B cell (primary cell): ENCODE results near the gene FANCC. TPM values are rescaled to one million over a fixed set of nuclear protein-coding genes. Genes with fewer than 3 reads are reported as not detected.
A peak's percentile ranks its signal among the peaks of the same experiment; 100 is the strongest.

ENCODE experiments used
- ATAC-seq: fragments of 200-7000 bp; cut with Tn5 transposase; one replicate; pipeline ENCODE4 v1.10.0; 2021; ENCODE audit warnings: low read depth, mild to moderate bottlenecking, moderate number of reproducible peaks, moderate library complexity
- CTCF ChIA-PET: fragments of 350-600 bp; sonication (Branson Sonifier 250); formaldehyde crosslinking; loops from one replicate; lab custom pipeline; 2021; ENCODE audit warnings: antibody characterized with exemption, inconsistent platforms; lab: Charles Lee
- POLR2A ChIA-PET: fragments of 350-600 bp; sonication (Branson Sonifier 250); formaldehyde crosslinking; loops from one replicate; lab custom pipeline; 2021; ENCODE audit warnings: antibody characterized with exemption; lab: Charles Lee
- DNase-seq: peaks from one replicate; pipeline ENCODE4 v3.0.0; 2013
- H2AFZ ChIP-seq: 2 replicates; pipeline ENCODE4 v1.6.1; 2012; ENCODE audit warnings: mild to moderate bottlenecking, low read depth, low read length; ENCODE audit not compliant: insufficient read depth, poor library complexity, severe bottlenecking
- H3K27ac ChIP-seq, 2 donors: 1 replicate in 1 of 2; 2 replicates in 1 of 2; pipeline ENCODE4 v1.5.1; 2012 to 2013; ENCODE audit warnings: low read length in 2 of 2, mild to moderate bottlenecking in 2 of 2, moderate library complexity in 1 of 2
- H3K27me3 ChIP-seq, 4 experiments: fragments of 200-600 bp in 1 of 4; sonication (generic) in 1 of 4; replicated peaks in 1 of 4; 1 replicate in 2 of 4; 2 replicates in 2 of 4; pipeline versions ENCODE4 v1.6.1 to v1.7.0; 2013 to 2016; ENCODE audit warnings: low read length in 3 of 4, mild to moderate bottlenecking in 2 of 4, mixed read lengths in 1 of 4, moderate library complexity in 1 of 4; ENCODE audit not compliant: insufficient read depth in 4 of 4, control insufficient read depth in 3 of 4; ENCODE audit errors: control extremely low read depth in 1 of 4
- H3K36me3 ChIP-seq, 2 experiments: replicated peaks in 1 of 2; 1 replicate in 1 of 2; 2 replicates in 1 of 2; pipeline versions ENCODE4 v1.6.1 to v1.7.1; 2013; ENCODE audit warnings: low read length in 1 of 2; ENCODE audit not compliant: insufficient read depth in 2 of 2, control insufficient read depth in 1 of 2; ENCODE audit errors: control extremely low read depth in 1 of 2, extremely low read depth in 1 of 2
- H3K4me1 ChIP-seq, 2 donors: fragments of 200-600 bp in 1 of 2; sonication (generic) in 1 of 2; 1 replicate in 1 of 2; 2 replicates in 1 of 2; pipeline versions ENCODE4 v1.5.1 to v1.6.1; 2013 to 2017; ENCODE audit warnings: low read length in 2 of 2; ENCODE audit not compliant: control insufficient read depth in 2 of 2, insufficient read depth in 2 of 2
- H3K4me2 ChIP-seq: replicated peaks from 2 replicates; pipeline ENCODE3; 2012; ENCODE audit warnings: mild to moderate bottlenecking, low read depth, low read length; ENCODE audit not compliant: poor library complexity, severe bottlenecking
- H3K4me3 ChIP-seq, 5 experiments: fragments of 200-600 bp in 1 of 5; sonication (generic) in 1 of 5; 1 replicate in 3 of 5; 2 replicates in 2 of 5; pipeline versions ENCODE4 v1.5.1 to v1.7.0; 2011 to 2016; ENCODE audit warnings: low read length in 4 of 5, mild to moderate bottlenecking in 4 of 5, low read depth in 2 of 5, control low read depth in 1 of 5, moderate library complexity in 1 of 5; ENCODE audit not compliant: insufficient read depth in 1 of 5; ENCODE audit errors: control extremely low read depth in 1 of 5, extremely low read depth in 1 of 5
- H3K79me2 ChIP-seq: fragments of 200-600 bp; sonication (generic); one replicate; pipeline ENCODE4 v1.6.0; 2016; ENCODE audit warnings: low read length; ENCODE audit not compliant: control insufficient read depth, insufficient read depth
- H3K9ac ChIP-seq: fragments of 200-600 bp; sonication (generic); 2 replicates; pipeline ENCODE4 v1.6.1; 2017; ENCODE audit warnings: mild to moderate bottlenecking, low read length, moderate library complexity
- H3K9me3 ChIP-seq, 3 donors: one replicate each; pipeline versions ENCODE4 v1.6.1 to v1.7.1; 2013; ENCODE audit warnings: low read length in 2 of 3; ENCODE audit not compliant: control insufficient read depth in 2 of 3, insufficient read depth in 1 of 3; ENCODE audit errors: control extremely low read depth in 1 of 3
- H4K20me1 ChIP-seq: 2 replicates; pipeline ENCODE4 v1.6.0; 2012; ENCODE audit warnings: mild to moderate bottlenecking, low read length; ENCODE audit not compliant: insufficient read depth, control insufficient read depth, poor library complexity, severe bottlenecking
- H3K27ac Mint-ChIP-seq: one replicate; pipeline ENCODE4 v1.8.0; 2021; ENCODE audit warnings: mixed read lengths
- H3K27me3 Mint-ChIP-seq: one replicate; pipeline ENCODE4 v1.8.0; 2021; ENCODE audit warnings: mixed read lengths
- H3K4me1 Mint-ChIP-seq: one replicate; pipeline ENCODE4 v1.8.0; 2021; ENCODE audit warnings: mixed read lengths
- H3K4me3 Mint-ChIP-seq: one replicate; pipeline ENCODE4 v1.8.0; 2021; ENCODE audit warnings: mixed read lengths
- H3K9me3 Mint-ChIP-seq: one replicate; pipeline ENCODE4 v1.8.0; 2022; ENCODE audit warnings: mixed read lengths; ENCODE audit not compliant: insufficient read depth
- EZH2 ChIP-seq: IDR thresholded peaks from 2 replicates; pipeline ENCODE4 v1.6.1; 2012; ENCODE audit warnings: borderline replicate concordance, low read depth, mild to moderate bottlenecking, moderate library complexity, low read length; ENCODE audit not compliant: insufficient read depth, poor library complexity, severe bottlenecking
- WGBS: methylation state at CpG from one replicate; pipeline ENCODE4 v1.1.5; 2013; ENCODE audit warnings: missing lambda C conversion rate; ENCODE audit not compliant: insufficient coverage; 5-methylcytosine and 5-hydroxymethylcytosine counted together
- intact Hi-C: fragments of 100-400 bp; cut with micrococcal nuclease; formaldehyde crosslinking; loops from one replicate; pipeline ENCODE4 v1.10.0; 2022
- polyA minus RNA-seq: library from RNA; depleted of rRNA, polyadenylated mRNA; stranded (reverse); fragments of >200 nt; gene quantifications from 2 replicates; pipeline ENCODE4 v1.2.3, GENCODE V29; 2012
- polyA plus RNA-seq: library from polyadenylated mRNA; depleted of rRNA; stranded (reverse); fragments of >200 nt; gene quantifications from 2 replicates; pipeline ENCODE4 v1.2.3, GENCODE V29; 2012
- total RNA-seq, 2 donors: library from RNA; stranded (reverse); fragments of 120-200 nt in 1 of 2; gene quantifications; 1 replicate in 1 of 2; 2 replicates in 1 of 2; pipeline versions ENCODE4 v1.2.3 to v1.2.4, GENCODE V29; 2013 to 2022
- TF ChIP-seq, protein P1 (sequence below): fragments of 200-600 bp; IDR thresholded peaks from one replicate; pipeline ENCODE4 v1.8.0; 2022; ENCODE audit warnings: antibody characterized with exemption, mild to moderate bottlenecking

Gene FANCC, protein sequence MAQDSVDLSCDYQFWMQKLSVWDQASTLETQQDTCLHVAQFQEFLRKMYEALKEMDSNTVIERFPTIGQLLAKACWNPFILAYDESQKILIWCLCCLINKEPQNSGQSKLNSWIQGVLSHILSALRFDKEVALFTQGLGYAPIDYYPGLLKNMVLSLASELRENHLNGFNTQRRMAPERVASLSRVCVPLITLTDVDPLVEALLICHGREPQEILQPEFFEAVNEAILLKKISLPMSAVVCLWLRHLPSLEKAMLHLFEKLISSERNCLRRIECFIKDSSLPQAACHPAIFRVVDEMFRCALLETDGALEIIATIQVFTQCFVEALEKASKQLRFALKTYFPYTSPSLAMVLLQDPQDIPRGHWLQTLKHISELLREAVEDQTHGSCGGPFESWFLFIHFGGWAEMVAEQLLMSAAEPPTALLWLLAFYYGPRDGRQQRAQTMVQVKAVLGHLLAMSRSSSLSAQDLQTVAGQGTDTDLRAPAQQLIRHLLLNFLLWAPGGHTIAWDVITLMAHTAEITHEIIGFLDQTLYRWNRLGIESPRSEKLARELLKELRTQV
- total RNA-seq (11.1 and 13.7 TPM in 2 replicates), polyA plus RNA-seq (1.8 and 2.7 TPM in 2 replicates), polyA minus RNA-seq (3.2 and 5.6 TPM in 2 replicates)
- 3.0 TPM for total RNA-seq (2013)

DNA sequence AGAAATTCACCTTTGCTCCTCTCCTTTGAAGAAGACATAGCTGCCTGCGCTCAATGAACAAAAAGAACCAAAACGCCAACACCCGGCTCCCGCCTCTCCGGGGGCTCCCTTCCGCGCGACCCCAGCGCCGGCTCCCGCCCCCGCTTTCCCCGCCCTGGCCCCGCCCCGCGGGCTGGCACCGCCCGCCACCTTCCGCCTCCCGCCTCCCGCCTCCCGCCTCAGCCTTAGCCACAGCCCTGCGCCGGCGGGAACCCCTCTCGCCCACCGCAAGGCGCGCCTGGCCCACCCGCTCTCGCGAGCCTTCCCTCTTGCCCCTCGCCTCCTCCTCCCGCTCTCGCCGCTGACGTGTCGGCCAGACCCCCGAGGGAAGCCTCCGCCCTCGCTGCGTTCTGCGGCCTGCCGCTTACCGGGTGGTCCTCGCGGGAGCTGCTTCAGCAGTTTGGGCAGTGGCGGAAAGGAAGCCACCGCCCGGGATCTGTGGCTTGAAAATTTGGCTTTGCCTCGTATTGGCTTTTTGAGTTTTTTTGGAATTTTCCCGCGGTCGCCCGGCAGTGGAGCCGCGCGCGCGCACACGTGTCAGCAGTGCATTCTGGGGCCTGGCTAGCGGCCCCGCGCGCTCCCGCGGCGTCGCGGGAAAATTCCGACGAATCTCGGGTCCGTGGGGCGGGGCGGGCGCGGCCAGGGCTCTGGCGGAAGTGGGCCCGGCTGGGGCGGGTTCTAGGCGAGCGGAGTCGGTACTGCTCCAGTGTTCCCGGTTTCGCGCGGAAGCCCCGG, at the start of gene FANCC:
FANCC (minus strand) TSS at position 591 of the 774 bp plus-strand sequence. CDS start 68,418 bp downstream, outside the sequence.
- Histone ChIP-seq H4K20me1 (no peaks in the 10 kb centered on the region), H2AFZ (peak within 1 kb of the TSS; percentile 97), H3K27ac (peak within 1 kb of the TSS; percentile 74 to 84), H3K36me3 (no peaks in the 10 kb centered on the region), H3K9ac (peak within 1 kb of the TSS; percentile 83), H3K27me3 (peaks cover 0 to 6% (median 5%) of the 10 kb centered on the region in 4 experiments), H3K4me2 (peak within 1 kb of the TSS; percentile 94), H3K79me2 (peaks cover 8% of the 10 kb centered on the region), H3K4me1 (peaks cover 14 to 16% of the 10 kb centered on the region in 2 donors), H3K9me3 (peaks cover 0 to 2% (median 0%) of the 10 kb centered on the region in 3 donors), H3K4me3 (peak within 1 kb of the TSS; percentile 72 to 98 (median 94))
- H3K27me3 Mint-ChIP-seq = peaks cover 4% of the 10 kb centered on the region
- H3K4me3 Mint-ChIP-seq = peak within 1 kb of the TSS; percentile 94
- ChIA-PET POLR2A (no interaction called here), CTCF (no interaction called here)
- DNase-seq = peak; percentile 92
- TF ChIP-seq EZH2 = no peak
- TF ChIP-seq, protein P1, sequence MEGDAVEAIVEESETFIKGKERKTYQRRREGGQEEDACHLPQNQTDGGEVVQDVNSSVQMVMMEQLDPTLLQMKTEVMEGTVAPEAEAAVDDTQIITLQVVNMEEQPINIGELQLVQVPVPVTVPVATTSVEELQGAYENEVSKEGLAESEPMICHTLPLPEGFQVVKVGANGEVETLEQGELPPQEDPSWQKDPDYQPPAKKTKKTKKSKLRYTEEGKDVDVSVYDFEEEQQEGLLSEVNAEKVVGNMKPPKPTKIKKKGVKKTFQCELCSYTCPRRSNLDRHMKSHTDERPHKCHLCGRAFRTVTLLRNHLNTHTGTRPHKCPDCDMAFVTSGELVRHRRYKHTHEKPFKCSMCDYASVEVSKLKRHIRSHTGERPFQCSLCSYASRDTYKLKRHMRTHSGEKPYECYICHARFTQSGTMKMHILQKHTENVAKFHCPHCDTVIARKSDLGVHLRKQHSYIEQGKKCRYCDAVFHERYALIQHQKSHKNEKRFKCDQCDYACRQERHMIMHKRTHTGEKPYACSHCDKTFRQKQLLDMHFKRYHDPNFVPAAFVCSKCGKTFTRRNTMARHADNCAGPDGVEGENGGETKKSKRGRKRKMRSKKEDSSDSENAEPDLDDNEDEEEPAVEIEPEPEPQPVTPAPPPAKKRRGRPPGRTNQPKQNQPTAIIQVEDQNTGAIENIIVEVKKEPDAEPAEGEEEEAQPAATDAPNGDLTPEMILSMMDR = no peak
- peaks cover 16% of the 10 kb centered on the region for H3K4me1 Mint-ChIP-seq
- intact Hi-C loops = loop anchor here (2.0 to 5.0 kb wide), 4 partner anchors 190 to 1101 kb away; partner anchors contain the start of genes AOPEP, ZNF169 and ZNF367
- H3K27ac Mint-ChIP-seq = peak within 1 kb of the TSS; percentile 93
- H3K9me3 Mint-ChIP-seq = no peaks in the 10 kb centered on the region
- WGBS = under 1% methylated on average over 73 of the region's 89 CpGs
- ATAC-seq = peak; percentile 82
